GM19035 (cell line): Measurements from ENCODE around the gene BRME1.
"Not testable (repeated sequence)": the region's sequence is repeated elsewhere in the genome, so short reads cannot be mapped to it uniquely, and the experiment has no call there.

ENCODE experiments used
- ATAC-seq: cut with Tn5 transposase; IDR thresholded peaks from one replicate; pipeline ENCODE4 v1.9.1; 2021; ENCODE audit not compliant: unreplicated experiment

BRME1 gene

GRCh38 chr19:13926715-13927114 is 20.8 kb upstream of the BRME1 start:
- no peak for ATAC-seq

- no peak for ATAC-seq
Measured at GRCh38 chr19:13926010-13926409, 20.1 kb upstream of the BRME1 start.

- ATAC-seq = no peak
Measured at GRCh38 chr19:13923194-13923987, 17.5 kb upstream of the BRME1 start.

- ATAC-seq = not testable (repeated sequence)
Measured at GRCh38 chr19:13922118-13922517, 16.2 kb upstream of the BRME1 start.

GRCh38 chr19:13920940-13921747 is 15.2 kb upstream of the BRME1 start:
- no peak for ATAC-seq

- no peak for ATAC-seq
Measured at GRCh38 chr19:13920524-13920923, 14.6 kb upstream of the BRME1 start.

- no peak for ATAC-seq
Measured at GRCh38 chr19:13918726-13919411, 13.0 kb upstream of the BRME1 start.

GRCh38 chr19:13917888-13918406 is 12.0 kb upstream of the BRME1 start:
- no peak for ATAC-seq

- no peak for ATAC-seq
Measured at GRCh38 chr19:13914777-13915176, 8.9 kb upstream of the BRME1 start.

- no peak for ATAC-seq
Measured at GRCh38 chr19:13913352-13913751, 7.4 kb upstream of the BRME1 start.

- ATAC-seq = no peak
Measured at GRCh38 chr19:13909430-13909829, 3.5 kb upstream of the BRME1 start.

- ATAC-seq = no peak
Measured at GRCh38 chr19:13908674-13909073, 2.8 kb upstream of the BRME1 start.

- ATAC-seq = peak; percentile 5
Measured at GRCh38 chr19:13906910-13907309, 993 bp upstream of the BRME1 start.

GRCh38 chr19:13906521-13906904 is 596 bp upstream of the BRME1 start:
- peak; percentile 27 for ATAC-seq

- ATAC-seq = no peak
Measured at GRCh38 chr19:13902993-13903555, 2.8 kb downstream of the BRME1 start.

GRCh38 chr19:13899912-13900584 is 5.9 kb downstream of the BRME1 start:
- ATAC-seq = no peak

GRCh38 chr19:13899393-13899792 is 6.5 kb downstream of the BRME1 start:
- ATAC-seq = no peak

GRCh38 chr19:13896227-13896626 is 9.7 kb downstream of the BRME1 start:
- no peak for ATAC-seq

- no peak for ATAC-seq
Measured at GRCh38 chr19:13894552-13894951, 11.4 kb downstream of the BRME1 start.

- no peak for ATAC-seq
Measured at GRCh38 chr19:13892870-13893269, 13.0 kb downstream of the BRME1 start.

GRCh38 chr19:13890136-13890535 is 15.8 kb downstream of the BRME1 start:
- ATAC-seq = no peak
